CD4-positive, alpha-beta T cell treated with Interleukin-2 at 100 ng/mL for 4 hours (primary cell): ENCODE results near the gene C10orf62.
"Not testable (repeated sequence)": the region's sequence is repeated elsewhere in the genome, so short reads cannot be mapped to it uniquely, and the experiment has no call there.

ENCODE experiments used
- DNase-seq: peaks from one replicate; pipeline ENCODE4 v3.0.0-alpha.2; 2020; ENCODE audit warnings: low spot score

C10orf62 gene

DNA sequence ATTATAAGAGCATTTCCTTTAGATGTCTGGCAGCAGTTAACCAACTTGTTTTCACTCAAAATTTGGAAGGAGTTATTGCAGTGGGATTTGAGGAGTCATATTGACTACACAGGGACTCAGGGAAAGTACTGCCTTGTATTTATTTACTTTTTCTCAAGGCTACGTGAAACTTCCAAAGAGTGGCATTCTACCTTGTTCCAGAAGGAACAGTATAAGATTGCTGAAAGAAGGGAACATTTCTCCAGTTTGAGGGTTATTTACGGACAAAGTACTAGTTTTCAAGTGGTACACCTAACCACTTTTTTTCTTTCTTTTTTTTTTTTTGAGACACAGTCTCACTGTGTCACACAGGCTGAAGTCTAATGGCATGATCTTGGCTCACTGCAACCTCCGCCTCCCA is 38.7 kb downstream of the C10orf62 start:
- no peak for DNase-seq

DNA sequence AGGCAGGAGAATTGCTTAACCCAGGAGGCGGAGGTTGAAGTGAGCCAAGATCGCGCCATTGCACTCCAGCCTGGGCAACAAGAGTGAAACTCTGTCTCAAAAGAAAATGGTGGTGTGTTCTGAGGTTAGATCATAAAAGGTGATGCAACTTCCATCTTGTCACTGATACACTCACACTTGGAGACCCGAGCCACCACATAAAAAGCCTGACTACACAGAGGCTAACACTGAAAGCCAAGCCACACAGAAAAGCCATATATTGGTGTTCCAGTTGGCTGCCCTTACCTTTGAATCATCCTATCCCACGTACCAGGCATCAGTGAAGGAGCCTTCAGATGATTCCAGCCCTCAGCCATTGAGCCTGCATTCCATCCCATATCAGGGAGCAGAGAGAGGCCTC is 39.8 kb downstream of the C10orf62 start:
- DNase-seq = no peak

DNA sequence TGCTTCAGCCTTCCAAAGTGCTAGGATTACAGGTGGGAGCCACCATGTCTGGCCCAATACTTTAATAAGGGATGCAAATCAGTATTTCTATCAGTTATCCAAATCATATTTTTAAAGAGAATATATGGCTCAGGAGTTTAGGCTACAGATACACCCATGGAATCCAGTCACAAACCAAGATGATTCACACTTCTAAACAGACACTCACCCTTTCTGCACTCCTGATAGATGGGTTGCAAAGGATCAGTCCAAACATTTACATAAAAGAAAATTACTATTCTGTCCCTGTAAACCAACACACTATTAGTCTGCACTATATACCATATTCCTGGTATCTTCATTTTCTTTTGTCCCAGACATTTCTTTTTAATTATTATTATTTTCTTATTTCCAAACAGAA is 41.6 kb downstream of the C10orf62 start:
- no peak for DNase-seq

DNA sequence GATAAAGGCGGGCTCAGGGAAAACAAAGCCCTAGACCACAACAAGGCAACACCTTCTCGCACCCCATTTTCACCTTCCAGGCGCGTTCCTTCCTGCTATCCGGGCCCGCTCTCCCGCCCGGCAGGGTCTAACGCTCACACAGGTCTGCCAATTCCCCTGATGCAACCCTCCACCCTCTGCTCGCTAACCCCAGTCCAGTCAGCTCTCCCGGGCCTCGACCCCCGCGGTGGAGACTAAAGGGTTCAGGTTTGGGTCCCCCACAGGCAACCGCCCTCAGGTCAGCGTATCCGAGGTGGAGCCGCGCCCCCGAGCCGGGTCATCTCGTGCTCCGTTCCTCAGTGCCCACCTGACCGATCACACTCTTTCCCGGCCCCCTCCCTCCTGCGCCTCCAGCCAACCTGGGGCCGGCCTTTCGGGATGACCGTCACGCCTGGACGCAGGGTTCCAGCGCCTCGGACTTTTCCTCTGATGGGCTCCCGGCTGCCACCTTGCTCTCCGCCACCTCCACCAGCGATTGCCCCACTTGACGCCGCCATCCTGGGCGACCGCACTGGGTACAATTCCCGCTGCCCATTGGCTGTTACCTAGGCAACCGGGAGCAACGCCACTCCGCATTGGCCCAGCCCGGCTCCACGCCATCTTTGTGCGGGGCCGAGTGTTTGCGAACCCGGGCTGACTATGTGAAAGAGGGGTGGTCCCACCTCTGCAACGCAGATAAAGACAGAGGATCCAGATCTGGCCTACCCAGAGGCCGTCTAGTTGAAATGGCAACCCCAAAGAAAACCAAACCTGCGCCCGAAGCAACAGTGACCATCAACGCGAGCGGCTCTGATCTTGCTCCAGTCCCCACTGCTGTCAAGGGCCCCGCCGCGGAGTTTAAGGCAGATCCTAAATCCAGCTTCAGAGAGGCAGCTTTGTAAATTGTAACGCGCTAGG is 43.7 kb downstream of the C10orf62 start, which contains the start of gene MORN4:
TSS of gene MORN4 (minus strand) at position 552 of the 936 bp plus-strand sequence. CDS start 13,847 bp downstream, outside the sequence.
- DNase-seq = peak; percentile 95

DNA sequence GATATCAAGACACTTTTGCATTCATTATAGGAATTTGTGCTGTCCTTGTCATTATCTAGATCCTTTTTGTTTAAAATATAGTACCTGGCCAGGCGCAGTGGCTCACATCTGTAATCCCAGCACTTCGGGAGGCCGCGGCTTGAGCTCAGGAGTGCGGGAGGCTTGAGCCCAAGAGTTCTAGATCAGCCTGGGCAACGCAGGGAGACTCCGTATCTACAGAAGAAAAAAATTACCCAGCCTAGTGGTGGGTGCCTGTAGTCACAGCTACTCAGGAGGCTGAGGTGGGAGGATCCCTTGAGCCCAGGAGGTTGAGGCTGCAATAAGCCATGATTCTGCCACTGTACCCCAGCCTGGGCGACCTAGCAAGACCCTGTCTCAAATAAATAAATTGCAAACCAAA is 44.4 kb downstream of the C10orf62 start:
- DNase-seq = peak; percentile 27

DNA sequence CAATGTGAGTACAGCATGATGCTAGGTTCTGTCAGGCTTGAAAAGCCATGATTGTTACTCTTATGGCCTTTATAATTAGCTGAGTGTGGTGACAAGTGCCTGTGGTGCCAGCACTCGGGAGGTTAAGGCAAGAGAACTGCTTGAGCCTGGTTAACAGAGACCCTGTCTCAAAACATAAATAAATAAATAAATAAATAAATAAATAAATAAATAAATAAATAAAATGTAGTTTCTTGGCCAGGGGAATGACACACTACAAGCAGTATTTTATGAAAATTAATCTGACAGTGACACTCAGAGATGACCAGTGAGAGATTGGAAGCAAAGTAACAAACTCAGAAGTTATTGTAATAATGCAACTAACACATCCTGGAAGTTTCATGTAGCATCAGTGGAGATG is 46.1 kb downstream of the C10orf62 start:
- no peak for DNase-seq

DNA sequence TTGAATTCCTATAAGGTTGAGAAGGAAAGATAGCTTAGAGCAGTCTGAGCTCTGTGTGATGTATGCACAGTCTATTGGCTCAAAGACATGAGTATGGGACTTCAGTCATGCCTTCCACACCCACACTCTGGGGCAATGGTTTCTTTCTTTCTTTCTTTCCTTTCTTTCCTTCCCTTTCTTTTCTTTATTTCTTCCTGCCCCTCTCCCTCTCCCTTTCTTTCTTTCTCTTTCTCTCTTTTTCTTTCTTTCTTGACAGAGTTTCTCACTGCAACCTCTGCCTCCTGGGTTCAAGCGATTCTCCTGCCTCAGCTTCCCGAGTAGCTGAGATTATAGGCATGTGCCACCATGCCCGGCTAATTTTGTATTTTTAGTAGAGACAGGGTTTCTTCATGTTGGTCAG is 49.6 kb downstream of the C10orf62 start:
- not testable (repeated sequence) for DNase-seq

DNA sequence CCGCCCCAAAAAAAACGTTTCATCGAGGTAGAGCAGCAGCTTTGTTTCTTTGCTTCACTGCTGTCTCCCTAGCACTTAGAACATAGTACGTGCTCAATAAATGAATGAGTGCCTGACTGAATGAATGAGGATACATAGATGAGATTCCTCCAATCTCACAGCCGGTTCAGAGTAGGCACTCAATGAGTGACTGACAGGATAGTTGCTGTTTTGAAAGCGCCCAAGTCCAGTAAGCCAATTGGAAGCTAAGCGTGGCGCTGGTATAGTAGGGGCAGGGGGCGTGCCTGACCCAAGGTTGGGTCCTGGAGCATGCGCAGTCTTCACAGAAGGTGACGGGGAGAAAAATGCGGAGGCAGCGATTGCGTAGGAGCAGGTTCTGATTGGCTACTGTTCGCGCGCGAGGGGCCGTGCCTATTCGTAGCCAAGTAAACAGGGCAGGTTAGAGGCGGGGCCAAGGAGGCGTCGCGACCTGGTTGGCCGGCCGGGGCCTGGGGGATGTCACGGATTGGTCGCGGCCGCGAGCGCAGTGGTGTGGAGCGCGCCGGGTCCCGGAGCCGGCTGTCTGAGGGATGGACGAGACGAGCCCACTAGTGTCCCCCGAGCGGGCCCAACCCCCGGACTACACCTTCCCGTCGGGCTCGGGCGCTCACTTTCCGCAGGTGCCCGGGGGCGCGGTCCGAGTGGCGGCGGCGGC is 50.8 kb downstream of the C10orf62 start, which contains the start of gene PI4K2A:
TSS of gene PI4K2A (plus strand) at position 498 of the 694 bp plus-strand sequence. CDS start at position 570, 72 bp downstream.
- peak; percentile 99 for DNase-seq
